Skeletal muscle cell (primary cell): ENCODE data around the gene NFASC.

Source experiments
- DNase-seq: peaks from one replicate; pipeline ENCODE4 v3.0.0-alpha.2; 2010; ENCODE audit warnings: low read depth
- H3K4me3 ChIP-seq: 2 replicates; pipeline ENCODE4 v1.5.1; 2011; ENCODE audit warnings: low read depth, mild to moderate bottlenecking, control low read depth, low read length, moderate library complexity

NFASC gene

DNA sequence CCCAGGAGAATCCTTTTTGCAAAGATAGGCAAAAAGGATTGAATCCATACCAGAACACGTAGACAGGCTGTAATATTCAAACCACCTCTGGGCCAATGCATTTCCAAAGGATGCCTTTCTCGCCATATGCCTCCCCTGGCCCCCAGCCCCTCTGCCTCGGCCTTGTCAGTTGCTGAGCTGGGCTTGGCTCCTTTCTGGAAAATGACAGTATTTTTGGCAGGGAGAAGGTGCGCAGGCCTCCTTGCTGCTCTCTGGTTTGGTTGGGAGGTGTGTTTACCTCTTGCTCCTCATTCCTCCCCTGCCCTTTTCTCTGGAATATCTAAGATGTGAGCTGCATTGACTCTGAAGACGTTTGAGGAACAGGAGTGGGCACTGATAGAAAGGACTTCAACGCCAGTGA is 146.3 kb downstream of the NFASC start:
- DNase-seq = no peak
- H3K4me3 ChIP-seq = no peak overlapping the region

DNA sequence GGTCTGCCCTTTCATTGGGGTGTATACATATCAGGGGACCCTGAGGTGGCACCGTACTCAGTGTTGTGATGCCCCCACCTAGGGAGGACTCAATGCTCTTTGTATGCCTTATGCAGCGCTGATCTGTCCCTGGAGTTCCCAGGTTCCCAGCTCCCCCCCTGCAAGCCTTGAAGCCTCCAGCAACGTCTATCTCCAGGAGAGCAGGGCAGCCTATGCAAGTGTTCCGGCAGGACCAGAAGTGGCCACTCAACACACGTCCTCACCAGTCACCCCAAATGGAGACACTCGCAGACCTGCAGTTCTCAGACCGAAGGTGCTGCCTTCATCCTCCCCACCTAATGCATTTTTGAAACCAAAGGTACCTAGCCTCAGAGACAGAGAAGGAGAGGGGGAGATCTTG is 147.1 kb downstream of the NFASC start:
- no peak for DNase-seq

DNA sequence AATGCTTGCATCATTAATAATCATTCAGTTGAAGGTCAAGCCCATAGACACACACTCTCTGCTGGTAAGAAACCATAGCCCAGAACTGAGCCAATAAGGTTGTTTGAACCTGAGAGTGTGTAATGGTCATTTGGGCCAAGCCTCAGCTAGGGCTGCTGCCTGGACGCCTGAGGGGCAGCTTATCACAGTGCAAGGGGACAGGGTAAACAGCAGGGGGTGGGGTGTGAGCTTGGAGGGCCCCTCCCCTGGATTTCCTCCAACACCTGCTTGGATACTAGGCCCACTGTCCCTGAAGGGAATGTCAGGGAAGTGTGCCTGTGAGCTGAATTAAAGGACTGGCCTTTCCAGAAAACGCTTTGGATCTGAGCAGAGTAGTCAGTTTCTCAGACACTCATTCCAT is 147.7 kb downstream of the NFASC start:
- H3K4me3 ChIP-seq = no peak overlapping the region
- no peak for DNase-seq

More for the DNA sequence above, 147.1 kb downstream of the NFASC start:
- no peak overlapping the region for H3K4me3 ChIP-seq

DNA sequence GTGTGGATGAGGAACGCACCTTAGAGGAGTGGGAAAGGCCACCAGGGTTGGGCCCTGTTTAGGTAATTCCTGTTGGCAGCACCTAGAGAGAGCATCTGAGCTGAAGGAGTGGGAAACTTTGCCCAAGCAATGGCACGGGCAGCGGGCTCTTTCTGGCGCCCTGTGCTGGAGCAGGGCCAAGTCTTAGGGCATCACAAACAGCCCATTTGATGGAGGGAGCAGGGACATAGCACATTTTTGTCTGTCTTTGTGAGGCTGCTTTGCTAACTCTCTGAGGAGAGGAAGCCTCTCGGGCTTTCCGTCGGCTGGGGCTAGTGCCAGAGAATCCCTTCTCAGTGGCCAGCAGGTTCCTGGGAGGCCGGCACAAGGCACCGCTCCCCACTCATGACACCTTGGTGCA is 149.8 kb downstream of the NFASC start:
- DNase-seq = no peak
- H3K4me3 ChIP-seq = no peak overlapping the region

DNA sequence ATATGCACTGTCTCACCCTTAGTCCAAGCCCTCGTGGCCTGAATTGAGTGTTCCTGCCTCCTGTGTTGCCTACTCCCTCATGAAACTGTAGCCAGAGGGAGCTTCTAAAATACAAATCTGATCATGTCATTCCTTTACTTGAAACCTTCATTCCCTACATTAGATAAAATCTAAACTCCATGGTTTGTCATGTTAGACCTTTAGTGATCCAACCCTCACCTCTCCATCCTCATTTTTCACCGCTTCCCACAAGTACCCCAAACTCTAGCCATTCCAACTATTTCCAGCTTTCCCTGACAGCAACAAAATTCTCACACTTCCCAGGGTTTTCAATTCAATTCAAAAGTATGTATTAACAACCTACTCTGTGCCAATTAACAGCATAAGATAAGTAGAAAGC is 154.0 kb downstream of the NFASC start:
- DNase-seq = no peak
- H3K4me3 ChIP-seq = no peak overlapping the region

DNA sequence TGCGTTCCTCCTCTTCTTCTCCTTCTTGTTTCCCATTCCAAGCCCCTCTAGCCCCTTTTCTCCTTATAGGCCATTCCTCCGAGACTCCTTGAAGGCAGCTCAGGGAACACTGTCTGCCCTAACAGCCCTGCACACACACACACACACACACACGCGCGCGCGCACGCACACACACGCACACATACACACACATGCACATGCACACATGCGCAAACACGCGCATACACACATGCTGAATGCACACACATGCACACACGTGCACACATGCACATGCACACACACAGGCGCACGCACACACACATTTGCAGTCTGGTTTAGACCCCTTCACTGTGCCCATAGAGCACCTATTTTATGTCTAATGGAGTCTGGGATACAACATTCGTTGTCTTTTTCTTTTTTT is 154.6 kb downstream of the NFASC start:
- no peak overlapping the region for H3K4me3 ChIP-seq

DNA sequence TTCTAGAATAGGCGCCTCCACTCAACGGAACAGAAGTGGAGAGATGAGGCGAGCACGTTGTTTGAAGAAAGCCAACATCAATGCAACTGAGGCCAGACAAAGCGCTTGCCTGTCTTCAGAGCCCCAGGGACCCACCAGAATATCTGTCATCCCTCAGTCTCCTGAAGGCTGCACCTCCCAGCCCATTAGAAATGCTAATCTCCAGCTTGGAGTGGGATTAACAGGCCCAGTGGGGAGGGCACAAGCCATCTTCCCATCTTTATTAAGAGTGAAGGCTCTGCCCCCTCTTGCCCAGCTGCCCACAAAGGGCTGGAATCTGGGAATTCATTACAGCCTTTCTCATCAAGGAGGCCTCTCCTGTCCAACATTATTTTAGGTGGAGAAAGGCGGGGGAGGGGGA is 155.5 kb downstream of the NFASC start:
- no peak overlapping the region for H3K4me3 ChIP-seq
- no peak for DNase-seq

More for the DNA sequence above, 154.6 kb downstream of the NFASC start:
- no peak for DNase-seq

DNA sequence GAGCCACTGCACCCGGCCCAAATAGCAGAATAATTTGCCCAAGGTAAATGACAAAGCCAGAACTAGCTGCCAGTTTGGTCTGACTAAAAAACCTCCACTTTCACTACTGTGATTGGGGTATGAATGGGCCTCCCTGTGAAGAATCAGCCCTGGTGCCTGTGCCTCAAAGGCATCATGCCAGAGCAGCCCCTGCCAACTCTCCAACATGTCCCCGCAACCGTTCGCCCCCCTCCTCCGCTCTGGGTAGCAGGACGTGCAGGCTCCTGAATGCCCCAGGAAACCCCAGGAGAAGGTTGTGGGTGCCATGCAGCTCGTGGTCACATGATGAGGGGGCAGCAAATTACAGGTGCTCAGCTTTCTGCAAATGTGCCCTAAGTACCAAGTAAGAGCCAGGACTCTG is 157.7 kb downstream of the NFASC start:
- no peak overlapping the region for H3K4me3 ChIP-seq
- DNase-seq = no peak

DNA sequence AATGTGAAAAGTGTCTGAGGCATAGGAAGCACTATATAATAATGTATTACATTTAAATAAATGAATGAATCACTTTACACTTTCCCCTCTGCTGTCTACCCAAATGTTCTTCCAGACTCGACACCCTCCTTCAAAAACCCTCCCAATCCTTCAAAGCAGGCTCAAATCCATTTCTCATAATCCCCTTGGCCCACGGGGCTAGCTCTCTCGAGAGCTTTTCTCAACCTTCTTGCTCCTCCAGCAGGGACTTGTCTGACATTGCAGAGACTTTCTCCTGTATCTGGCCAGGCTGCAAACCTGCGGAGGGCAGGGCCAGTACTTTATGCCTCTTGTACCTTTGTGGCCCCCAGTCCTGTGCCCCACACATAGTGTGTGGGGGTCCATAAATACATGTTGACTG is 158.3 kb downstream of the NFASC start:
- no peak overlapping the region for H3K4me3 ChIP-seq
- no peak for DNase-seq

DNA sequence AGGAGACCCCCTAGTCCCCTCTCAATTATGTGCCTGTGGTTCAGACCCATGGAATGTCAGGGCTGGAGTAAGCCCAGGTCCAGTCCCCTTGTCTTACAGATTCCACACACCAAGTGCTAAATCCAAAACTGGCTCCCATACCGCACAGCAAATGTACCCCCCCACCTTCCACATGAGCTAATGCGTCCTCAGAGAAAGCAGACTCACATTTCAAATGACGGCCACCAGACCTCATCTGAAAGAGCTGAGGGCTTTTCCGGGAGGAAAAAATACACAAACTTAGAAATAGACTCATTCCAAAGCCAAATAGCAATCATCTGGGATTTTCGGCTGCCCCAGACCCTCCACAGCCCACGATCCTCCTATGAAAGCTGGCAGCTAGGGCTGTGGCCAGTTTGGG is 159.6 kb downstream of the NFASC start:
- no peak for DNase-seq
- H3K4me3 ChIP-seq = no peak overlapping the region

DNA sequence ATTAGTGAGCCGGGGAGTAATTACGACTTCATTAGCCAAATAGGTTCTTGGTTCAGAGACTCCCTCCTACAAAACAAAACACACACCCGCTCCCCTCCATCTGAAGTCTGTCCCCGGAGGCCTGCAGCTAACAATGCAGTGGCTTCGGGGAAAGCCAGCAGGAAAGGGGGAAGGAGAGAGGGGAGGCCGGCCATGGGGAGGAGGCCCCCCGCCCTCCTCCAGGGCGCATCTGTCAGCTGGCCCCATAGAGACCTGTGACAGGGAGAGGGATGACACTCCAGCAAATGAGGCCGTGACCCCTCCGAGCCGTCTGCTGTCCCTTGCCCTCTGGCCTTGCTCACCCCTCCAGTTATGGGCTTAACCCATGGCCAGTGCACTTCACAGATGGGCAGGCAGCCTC is 160.2 kb downstream of the NFASC start:
- DNase-seq = no peak
- no peak overlapping the region for H3K4me3 ChIP-seq

DNA sequence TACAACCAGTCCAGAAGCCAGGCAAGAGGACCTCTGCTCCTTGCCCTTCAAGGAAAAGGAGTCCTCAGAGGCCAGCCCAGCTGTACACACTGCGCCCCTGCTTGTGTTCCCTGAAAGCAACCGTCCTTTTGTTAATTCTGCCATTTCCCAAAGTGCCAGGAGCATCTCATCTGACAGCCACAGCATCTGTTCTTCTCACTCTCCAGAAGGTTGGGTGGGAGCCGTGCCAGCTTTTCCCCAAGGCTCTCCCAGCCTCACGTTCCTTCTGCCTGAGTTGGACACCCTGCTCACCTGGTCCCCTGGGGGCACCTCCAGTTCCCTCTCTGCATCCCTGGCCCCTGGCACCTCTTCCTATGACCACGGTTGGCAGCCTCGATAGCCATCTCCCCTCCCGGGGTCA is 161.8 kb downstream of the NFASC start:
- no peak for DNase-seq
- no peak overlapping the region for H3K4me3 ChIP-seq

DNA sequence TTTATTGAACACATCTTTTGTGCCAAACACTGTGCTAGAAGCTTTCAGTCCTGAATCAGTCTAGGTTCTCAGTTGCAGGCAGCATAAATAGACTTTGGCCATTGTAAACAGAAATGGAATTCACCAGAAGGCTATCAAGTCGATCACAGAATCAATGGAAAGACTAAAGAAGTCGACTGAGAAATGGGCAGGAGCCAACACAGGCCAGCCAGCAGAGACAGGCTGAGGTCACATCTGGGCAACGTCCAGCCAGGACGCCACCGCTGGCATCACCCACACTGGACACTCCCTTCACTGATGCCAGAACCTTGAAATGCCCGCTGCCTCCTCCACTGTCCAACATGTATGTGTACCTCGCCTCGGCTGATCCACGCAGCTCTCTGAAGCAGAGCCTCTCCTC is 166.9 kb downstream of the NFASC start:
- no peak for DNase-seq
- H3K4me3 ChIP-seq = no peak overlapping the region

DNA sequence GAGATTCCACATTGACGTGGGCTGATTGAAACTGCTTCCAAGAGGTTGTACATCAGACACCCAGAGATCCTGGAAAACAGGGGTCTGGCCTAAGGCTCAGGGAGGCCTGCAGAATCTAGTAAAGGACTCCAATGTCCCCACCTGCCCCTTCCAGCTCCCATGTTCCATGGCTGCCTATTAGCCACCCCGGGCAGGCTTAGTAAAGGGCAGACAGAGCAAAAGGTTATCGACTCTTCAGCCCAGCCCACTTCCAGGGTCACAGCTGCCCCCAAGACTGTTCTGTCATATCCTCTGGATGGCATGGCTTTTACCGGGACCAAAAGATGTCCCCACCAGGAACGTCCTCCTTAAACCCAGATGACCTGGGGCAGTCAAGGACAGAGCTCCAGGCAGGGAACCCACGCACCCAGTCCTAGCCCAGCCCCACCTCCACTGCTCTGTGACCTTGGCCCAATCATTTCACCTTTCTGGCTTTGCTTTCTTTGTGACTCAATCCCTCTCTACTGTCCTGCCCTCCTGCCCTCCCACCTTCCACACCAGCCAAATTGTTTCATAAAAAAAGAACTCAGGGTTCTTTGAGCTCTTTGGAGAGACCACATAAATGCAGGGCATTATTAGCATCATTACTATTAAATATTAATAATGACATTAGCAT is 167.6 kb downstream of the NFASC start:
- H3K4me3 ChIP-seq = no peak overlapping the region
- DNase-seq = no peak

DNA sequence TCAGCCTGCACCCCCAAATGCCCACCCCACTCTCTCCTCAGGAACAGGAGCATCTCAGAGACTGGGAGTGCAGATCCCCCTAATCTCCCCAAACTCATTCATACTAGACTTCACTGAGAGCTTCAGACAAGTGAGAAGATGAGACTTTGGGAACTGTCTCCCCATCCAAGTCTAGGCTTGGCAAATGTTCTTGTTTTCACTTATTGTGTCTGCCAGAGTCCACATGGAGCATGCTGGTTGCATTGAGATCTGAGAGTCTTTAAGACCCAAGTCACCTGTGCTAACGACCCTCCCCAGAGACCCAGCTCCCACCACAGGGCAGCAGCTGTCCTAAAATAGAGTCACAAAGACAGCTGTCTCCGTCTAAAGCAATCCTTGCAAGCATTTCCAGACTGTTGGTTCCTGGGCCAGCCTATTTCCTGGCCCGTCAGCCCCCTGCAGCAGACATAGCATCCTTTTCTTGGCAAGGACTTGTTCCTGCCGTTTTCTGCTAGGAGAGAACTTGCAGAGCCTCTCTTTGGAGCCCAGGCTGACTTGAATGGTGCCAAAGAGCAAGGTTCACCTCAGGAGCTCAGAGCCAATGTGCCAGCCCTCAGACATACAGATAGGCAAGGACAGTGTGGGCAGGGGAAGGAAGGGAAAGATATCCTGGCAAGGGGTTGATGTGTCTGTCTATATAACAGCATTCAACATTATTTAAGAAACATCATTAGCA is 170.5 kb downstream of the NFASC start:
- no peak for DNase-seq
- no peak overlapping the region for H3K4me3 ChIP-seq

DNA sequence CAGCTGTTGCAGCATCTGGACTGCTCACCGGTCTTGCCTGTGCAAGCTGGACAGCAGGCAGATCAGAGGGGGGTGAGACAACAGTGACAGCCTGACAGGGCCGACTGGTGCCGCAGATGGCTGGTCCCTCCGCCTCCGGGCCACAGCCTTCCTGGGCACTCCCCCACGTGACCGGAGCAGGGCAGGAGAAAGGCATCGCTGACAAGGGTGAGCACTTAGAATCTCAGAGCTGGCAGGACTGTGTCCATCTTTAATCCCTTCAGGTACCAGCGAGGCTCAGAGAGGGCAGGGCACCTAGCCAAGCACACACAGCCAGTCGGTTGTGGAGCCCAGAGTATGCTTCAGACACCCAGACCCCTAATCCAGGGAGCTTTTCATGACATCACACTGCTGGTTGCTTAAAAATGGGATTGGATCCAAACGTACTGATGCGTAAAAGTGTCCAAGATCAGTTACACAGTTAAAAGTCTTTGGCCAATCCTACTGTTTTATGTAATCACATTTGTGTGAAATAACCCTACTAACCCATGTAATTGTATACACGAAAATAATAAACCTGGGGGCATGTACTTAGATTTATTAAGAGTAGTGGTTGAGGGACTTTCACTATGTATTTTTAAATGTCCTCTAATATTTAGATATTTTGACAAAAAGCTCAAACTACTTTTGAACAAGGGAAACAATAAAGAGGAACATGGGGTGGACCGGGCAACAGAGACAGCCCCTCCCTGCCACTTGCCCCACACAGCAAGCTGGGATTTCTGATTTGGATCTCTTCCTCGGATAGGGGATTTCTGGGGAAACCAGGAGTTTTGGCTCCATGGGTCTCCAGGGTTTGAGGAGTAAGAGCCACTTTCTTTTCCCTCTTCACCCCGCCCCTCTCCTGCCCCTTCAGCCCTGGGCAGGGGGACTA is 171.6 kb downstream of the NFASC start:
- DNase-seq = no peak

DNA sequence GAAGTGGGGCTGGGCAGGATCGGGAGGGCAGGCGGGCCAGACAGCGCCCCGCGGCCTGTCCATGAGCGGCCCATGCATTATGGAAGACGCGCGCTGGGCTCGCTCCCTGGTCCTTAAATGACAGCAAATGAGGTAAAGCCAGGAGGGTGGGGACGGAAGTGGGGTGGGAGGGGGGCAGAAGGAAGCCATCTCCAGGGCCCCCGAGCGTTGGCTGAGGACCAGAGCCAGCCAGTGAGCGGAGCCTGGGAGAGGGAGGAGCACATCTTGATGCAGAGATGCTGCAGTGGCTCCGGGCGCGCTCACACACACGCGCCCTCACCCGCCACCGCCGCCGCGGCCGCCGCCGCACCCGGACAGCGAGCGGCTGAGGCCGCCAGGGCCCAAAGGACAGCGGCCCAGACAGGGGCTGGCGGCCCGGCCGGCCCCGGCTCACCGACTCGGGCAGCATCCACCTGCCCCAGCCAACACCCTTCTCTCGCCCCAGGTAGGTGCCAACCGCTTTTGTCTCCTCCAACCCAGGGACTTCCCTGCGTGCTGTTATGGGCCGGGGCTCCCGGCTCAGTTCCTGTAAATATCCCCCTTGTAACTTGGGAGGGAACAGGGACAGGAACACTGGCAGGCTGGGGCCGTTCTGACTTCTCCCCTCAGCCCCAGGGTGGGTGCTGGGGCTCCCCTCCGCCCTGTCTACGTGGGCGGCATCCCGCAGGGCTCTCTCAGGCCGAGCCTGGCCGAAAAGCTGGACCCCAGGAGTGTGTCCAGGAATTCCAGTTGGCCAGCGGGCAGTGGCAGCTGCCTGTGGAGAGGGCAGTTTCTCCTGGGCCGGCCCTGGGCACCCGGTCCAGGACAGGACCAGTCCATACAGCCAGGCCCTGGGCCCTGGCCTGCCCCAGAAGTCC is 172.5 kb downstream of the NFASC start, which contains the start of gene CNTN2:
TSS of gene CNTN2 (plus strand) at position 302 of the 896 bp plus-strand sequence. CDS start 9,974 bp downstream, outside the sequence.
- H3K4me3 ChIP-seq = no peak within 1 kb of the TSS
- DNase-seq = no peak

More for the DNA sequence above, 171.6 kb downstream of the NFASC start:
- no peak overlapping the region for H3K4me3 ChIP-seq

DNA sequence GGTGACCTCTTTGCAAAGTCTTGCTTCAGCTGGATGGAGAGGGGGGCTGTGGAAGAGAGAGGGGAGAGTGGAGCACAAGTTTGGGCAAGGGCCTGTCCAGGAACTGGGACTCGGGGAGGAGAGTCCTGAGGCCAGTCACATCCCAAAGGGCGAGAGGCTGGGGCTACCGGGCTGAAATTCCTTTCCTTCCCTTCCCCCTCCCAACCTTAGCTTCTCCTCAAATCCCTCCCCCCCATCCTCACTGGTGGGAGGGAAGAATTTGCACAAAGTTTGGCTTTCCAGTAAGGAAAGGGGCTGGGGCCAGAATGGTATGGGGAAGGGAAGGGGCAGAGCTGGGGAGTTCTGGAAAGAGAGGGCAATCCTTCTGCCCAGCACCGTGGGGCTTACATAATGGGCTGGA is 173.2 kb downstream of the NFASC start:
- no peak overlapping the region for H3K4me3 ChIP-seq
- no peak for DNase-seq

DNA sequence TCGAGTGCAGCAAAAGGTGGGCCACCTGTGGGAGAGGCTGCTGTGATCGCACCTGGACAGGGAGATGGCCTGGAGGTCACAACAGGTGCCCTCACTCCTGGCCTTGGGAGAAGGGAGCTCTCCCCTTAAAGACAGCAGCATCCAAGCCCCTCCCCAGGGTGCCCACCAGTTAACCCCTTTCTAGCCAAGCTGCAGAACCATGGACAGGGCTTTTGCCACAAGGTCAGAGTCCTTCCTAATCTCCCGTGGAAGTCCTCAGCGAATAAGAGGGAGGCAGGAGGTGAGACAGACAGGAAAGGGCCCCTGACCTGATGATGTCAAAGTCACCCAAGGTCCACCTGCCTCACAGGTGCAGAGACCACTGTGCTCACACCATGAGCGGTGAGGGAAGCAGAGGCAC is 174.1 kb downstream of the NFASC start:
- DNase-seq = no peak
- no peak overlapping the region for H3K4me3 ChIP-seq
